Activated T-helper 17 cell treated with anti-CD3 and anti-CD28 coated beads, Interleukin-2, amount 50 U/mL, for 72 hours (primary cell): ENCODE results near the gene RHBDF2. TPM values are rescaled to one million over a fixed set of nuclear protein-coding genes. Genes with fewer than 3 reads are reported as not detected.
"Not testable (repeated sequence)": the region's sequence is repeated elsewhere in the genome, so short reads cannot be mapped to it uniquely, and the experiment has no call there.

Experiments used
- ATAC-seq: fragments of 150-1000 bp; cut with Tn5 transposase; replicated peaks from 2 replicates; pipeline ENCODE4 v1.10.0; 2021; ENCODE audit warnings: mild to moderate bottlenecking, moderate library complexity
- H3K27ac Mint-ChIP-seq: one replicate; pipeline ENCODE4 v1.8.0; 2022; ENCODE audit warnings: mixed read lengths
- H3K27me3 Mint-ChIP-seq: one replicate; pipeline ENCODE4 v1.8.0; 2022; ENCODE audit warnings: mixed read lengths
- H3K36me3 Mint-ChIP-seq: one replicate; pipeline ENCODE4 v1.8.0; 2022; ENCODE audit warnings: low read depth, mild to moderate bottlenecking, mixed read lengths
- H3K4me1 Mint-ChIP-seq: one replicate; pipeline ENCODE4 v1.8.0; 2022; ENCODE audit warnings: mixed read lengths
- H3K4me3 Mint-ChIP-seq: one replicate; pipeline ENCODE4 v1.8.0; 2022; ENCODE audit warnings: mild to moderate bottlenecking, mixed read lengths
- H3K9me3 Mint-ChIP-seq: one replicate; pipeline ENCODE4 v1.8.0; 2022; ENCODE audit warnings: mixed read lengths
- total RNA-seq, 2 donors: library from RNA; stranded (reverse); gene quantifications; one replicate each; pipeline ENCODE4 v1.2.3, GENCODE V29; 2022

Gene RHBDF2
- total RNA-seq, 2 donors from 2014 or later: 33.3 to 56.5 TPM

DNA sequence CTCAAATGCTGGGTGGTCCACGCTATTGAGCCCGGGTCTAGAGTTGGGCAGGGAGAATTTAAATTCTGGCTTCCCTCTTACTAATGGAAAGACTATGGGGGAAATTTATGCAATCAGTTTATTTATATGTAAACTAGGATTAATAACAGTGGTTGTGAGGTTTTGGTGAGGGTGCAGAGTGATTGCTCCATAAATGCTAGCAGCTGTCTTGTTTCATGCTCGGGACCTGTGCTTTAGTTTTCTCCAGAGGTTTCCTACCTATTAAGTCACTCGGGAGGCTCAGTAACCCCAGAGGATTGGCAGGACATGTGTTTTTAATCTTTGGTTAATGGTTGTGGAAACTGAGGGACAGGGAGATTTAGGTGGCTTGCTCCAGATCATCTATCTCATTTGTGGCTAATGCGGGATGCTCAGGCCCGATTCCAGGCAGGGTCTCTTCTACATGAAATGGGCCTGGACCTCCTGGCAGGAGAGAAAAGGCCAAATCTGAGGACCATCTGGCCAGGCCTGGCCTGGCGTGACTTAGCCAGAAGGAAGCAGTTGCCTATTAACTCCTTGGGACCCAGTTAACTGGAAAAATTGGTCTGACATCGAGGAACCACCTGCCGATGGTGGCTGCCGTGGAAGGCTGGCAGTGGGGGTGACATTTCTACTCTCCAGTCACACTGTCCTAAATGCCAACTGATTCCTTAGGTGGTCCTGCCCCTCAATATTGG, 40.7 kb upstream of the RHBDF2 start:
- Mint-ChIP-seq H3K27ac (no peak overlapping the region), H3K4me3 (no peak overlapping the region), H3K27me3 (peaks cover 21% of the 10 kb centered on the region), H3K4me1 (no peaks in the 10 kb centered on the region), H3K36me3 (no peaks in the 10 kb centered on the region), H3K9me3 (no peaks in the 10 kb centered on the region)
- ATAC-seq: no peak

GRCh38 chr17:76540381-76541300, 39.4 kb upstream of the RHBDF2 start:
- H3K27me3 Mint-ChIP-seq: peaks cover 28% of the 10 kb centered on the region
- no peaks in the 10 kb centered on the region for H3K9me3 Mint-ChIP-seq
- no peak overlapping the region for H3K4me3 Mint-ChIP-seq
- H3K27ac Mint-ChIP-seq: no peak overlapping the region
- no peaks in the 10 kb centered on the region for H3K36me3 Mint-ChIP-seq
- ATAC-seq: peak; percentile 83
- no peaks in the 10 kb centered on the region for H3K4me1 Mint-ChIP-seq

- Mint-ChIP-seq H3K4me1 (no peaks in the 10 kb centered on the region), H3K9me3 (no peaks in the 10 kb centered on the region), H3K36me3 (no peaks in the 10 kb centered on the region), H3K27ac (no peak within 1 kb of the TSS), H3K4me3 (peak within 1 kb of the TSS; percentile 20), H3K27me3 (peaks cover 28% of the 10 kb centered on the region)
- no peak for ATAC-seq
Observed at GRCh38 chr17:76539631-76540271, 38.5 kb upstream of the RHBDF2 start, which contains the start of gene PRCD. Gene PRCD (plus strand): TSS chr17:76540044. CDS start chr17:76540142, 98 bp downstream.

- Mint-ChIP-seq H3K4me1 (no peaks in the 10 kb centered on the region), H3K27ac (no peak overlapping the region), H3K36me3 (no peaks in the 10 kb centered on the region), H3K27me3 (peaks cover 28% of the 10 kb centered on the region), H3K9me3 (no peaks in the 10 kb centered on the region), H3K4me3 (peak overlapping the region; percentile 20)
- no peak for ATAC-seq
Observed at GRCh38 chr17:76538941-76539570, 37.8 kb upstream of the RHBDF2 start.

DNA sequence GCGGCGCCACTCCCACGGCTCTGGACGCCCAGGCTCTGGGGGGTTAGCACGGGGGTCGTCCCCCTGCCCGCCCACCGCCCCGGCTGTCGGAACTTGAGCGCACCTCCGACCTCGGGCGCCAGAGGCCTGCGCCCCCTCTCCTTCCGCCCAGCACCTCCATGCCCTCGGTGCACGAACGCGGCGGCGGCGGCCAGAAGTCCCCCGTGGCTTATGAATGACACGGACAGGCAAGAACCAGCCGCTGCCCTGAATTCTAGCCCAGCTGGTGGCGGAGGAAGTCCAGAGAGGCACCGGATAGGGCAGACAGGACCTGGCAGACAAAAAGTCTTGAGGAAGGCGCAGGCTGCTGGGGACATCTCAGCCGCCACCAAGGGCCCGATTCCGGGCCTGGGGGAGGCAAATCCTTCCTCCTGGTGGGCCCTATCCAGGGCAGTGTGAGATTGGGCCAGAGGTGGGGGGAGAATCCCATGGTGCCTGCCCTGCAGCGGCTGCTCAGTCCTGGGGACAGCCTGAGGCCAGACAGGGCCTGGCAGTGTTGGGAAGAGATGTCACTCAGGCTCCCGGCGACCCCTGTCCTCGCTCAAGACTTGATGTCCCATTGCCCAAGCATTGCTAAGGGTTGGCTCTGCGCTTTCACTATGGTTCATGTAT, 37.2 kb upstream of the RHBDF2 start:
- no peaks in the 10 kb centered on the region for H3K36me3 Mint-ChIP-seq
- H3K4me1 Mint-ChIP-seq: no peaks in the 10 kb centered on the region
- peak overlapping the region; percentile 20 for H3K4me3 Mint-ChIP-seq
- no peak overlapping the region for H3K27ac Mint-ChIP-seq
- H3K9me3 Mint-ChIP-seq: no peaks in the 10 kb centered on the region
- H3K27me3 Mint-ChIP-seq: peaks cover 28% of the 10 kb centered on the region
- ATAC-seq: no peak

GRCh38 chr17:76537578-76538280, 36.5 kb upstream of the RHBDF2 start, which contains the start of gene CYGB:
Gene CYGB (minus strand): TSS chr17:76537709. CDS start chr17:76537542, 167 bp downstream.
- no peak for ATAC-seq
- no peak within 1 kb of the TSS for H3K27ac Mint-ChIP-seq
- peaks cover 28% of the 10 kb centered on the region for H3K27me3 Mint-ChIP-seq
- no peaks in the 10 kb centered on the region for H3K36me3 Mint-ChIP-seq
- no peaks in the 10 kb centered on the region for H3K9me3 Mint-ChIP-seq
- H3K4me3 Mint-ChIP-seq: no peak within 1 kb of the TSS
- H3K4me1 Mint-ChIP-seq: no peaks in the 10 kb centered on the region

GRCh38 chr17:76537288-76537577, 36.0 kb upstream of the RHBDF2 start:
- Mint-ChIP-seq H3K9me3 (no peaks in the 10 kb centered on the region), H3K36me3 (no peaks in the 10 kb centered on the region), H3K4me3 (no peak overlapping the region), H3K27me3 (peaks cover 23% of the 10 kb centered on the region), H3K27ac (no peak overlapping the region), H3K4me1 (no peaks in the 10 kb centered on the region)
- no peak for ATAC-seq

- no peaks in the 10 kb centered on the region for H3K36me3 Mint-ChIP-seq
- no peaks in the 10 kb centered on the region for H3K9me3 Mint-ChIP-seq
- H3K27me3 Mint-ChIP-seq: peaks cover 19% of the 10 kb centered on the region
- H3K4me3 Mint-ChIP-seq: no peak overlapping the region
- ATAC-seq: no peak
- no peaks in the 10 kb centered on the region for H3K4me1 Mint-ChIP-seq
- no peak overlapping the region for H3K27ac Mint-ChIP-seq
Observed at GRCh38 chr17:76536511-76537287, 35.5 kb upstream of the RHBDF2 start.

DNA sequence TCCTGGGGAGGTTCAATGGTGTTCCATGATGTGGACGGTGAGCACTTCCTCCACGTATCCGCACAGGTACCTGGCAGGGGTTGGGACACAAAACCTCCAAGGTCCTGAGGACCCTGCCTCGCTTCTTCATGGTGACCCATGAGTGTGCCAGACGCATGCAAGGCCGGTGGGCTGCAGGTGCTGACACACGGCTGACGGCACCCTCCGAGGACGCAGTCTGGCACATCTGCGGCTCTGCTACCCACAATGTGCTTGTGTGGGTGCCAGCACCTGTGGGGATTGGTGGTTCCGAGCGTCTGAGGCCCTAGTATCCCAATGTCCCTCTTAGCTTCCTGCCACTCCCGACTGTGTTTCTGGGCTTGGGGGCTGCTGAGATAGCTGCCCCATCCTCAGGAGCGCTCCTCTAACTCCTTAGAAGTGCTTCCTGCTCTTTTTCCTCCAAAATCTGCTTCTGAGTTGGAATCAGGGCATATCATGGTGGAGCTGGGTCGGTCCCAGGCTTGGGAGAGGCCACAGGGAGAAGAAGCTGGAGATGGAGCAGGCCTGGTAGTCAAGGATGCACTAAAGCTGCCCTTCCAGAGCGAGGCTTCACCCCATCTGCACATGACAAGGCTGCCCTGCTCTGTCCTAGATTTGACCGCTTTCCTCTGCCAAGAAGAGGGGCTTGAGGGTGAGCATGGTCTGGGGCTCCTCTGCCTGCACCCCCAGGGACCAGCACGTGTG, 34.7 kb upstream of the RHBDF2 start:
- ATAC-seq: no peak
- H3K36me3 Mint-ChIP-seq: no peaks in the 10 kb centered on the region
- no peak overlapping the region for H3K4me3 Mint-ChIP-seq
- H3K27me3 Mint-ChIP-seq: peaks cover 19% of the 10 kb centered on the region
- H3K4me1 Mint-ChIP-seq: no peaks in the 10 kb centered on the region
- no peak overlapping the region for H3K27ac Mint-ChIP-seq
- H3K9me3 Mint-ChIP-seq: no peaks in the 10 kb centered on the region

- ATAC-seq: no peak
- H3K4me3 Mint-ChIP-seq: no peak overlapping the region
- no peaks in the 10 kb centered on the region for H3K4me1 Mint-ChIP-seq
- H3K9me3 Mint-ChIP-seq: no peaks in the 10 kb centered on the region
- H3K27me3 Mint-ChIP-seq: peaks cover 19% of the 10 kb centered on the region
- no peaks in the 10 kb centered on the region for H3K36me3 Mint-ChIP-seq
- H3K27ac Mint-ChIP-seq: no peak overlapping the region
Observed at GRCh38 chr17:76534831-76535732, 33.9 kb upstream of the RHBDF2 start.

DNA sequence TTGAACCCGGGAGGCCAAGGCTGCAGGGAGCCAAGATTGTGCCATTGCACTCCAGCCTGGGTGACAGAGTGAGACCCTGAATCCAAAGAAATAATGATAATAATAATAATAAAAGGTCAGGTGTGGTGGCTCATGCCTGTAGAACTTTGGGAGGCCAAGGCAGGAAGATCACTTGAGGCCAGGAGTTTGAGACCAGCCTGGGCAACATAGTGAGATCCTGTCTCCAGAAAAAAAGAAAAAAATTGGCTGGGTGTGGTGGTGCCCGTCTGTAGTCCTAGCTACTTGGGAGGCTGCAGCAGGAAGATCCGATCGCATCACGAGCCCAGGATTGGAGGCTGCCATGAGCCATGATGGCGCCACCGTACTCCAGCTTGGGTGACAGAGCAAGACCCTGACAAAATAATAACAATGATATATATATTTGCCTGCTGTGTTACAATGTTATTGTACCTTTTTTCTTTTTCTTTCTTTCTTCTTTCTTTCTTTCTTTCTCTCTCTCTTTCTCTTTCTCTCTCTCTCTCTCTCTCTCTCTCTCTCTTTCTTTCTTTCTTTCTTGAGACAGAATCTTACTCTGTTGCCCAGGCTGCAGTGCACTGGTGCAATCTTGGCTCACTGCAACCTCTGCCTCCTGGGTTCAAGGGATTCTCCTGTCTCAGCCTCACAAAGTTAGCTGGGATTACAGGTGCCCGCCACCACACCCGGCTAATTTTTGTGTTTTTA, 32.6 kb upstream of the RHBDF2 start:
- not testable (repeated sequence) for H3K36me3 Mint-ChIP-seq, H3K4me1 Mint-ChIP-seq, H3K9me3 Mint-ChIP-seq, H3K27me3 Mint-ChIP-seq, H3K4me3 Mint-ChIP-seq, H3K27ac Mint-ChIP-seq, ATAC-seq
